Right lobe of liver (tissue), 6 donors: ENCODE results near the gene PCDH15. TPM values are rescaled to one million over a fixed set of nuclear protein-coding genes. Genes with fewer than 3 reads are reported as not detected.

Experiments
- ATAC-seq, 4 donors: fragments of 200-7000 bp; cut with Tn5 transposase; one replicate each; pipeline ENCODE4 v1.9.1; 2020; ENCODE audit warnings: mild to moderate bottlenecking in 4 of 4, moderate library complexity in 4 of 4
- DNase-seq, 3 donors: peaks; one replicate each; pipeline ENCODE4 v3.0.0-alpha.2; 2020
- H3K27ac ChIP-seq, 3 donors: fragments of 200-600 bp; one replicate each; pipeline ENCODE4 v1.8.0; 2022
- H3K27me3 ChIP-seq, 2 donors: fragments of 200-600 bp; one replicate each; pipeline ENCODE4 v1.8.0; 2022
- H3K36me3 ChIP-seq, 4 donors: fragments of 200-600 bp; sonication (generic) in 1 of 4; one replicate each; pipeline versions ENCODE4 v1.5.1 to v1.8.0; 2017 to 2022; ENCODE audit warnings: control low read depth in 1 of 4
- H3K4me1 ChIP-seq, 4 donors: fragments of 200-600 bp; sonication (generic) in 1 of 4; one replicate each; pipeline versions ENCODE4 v1.5.1 to v1.8.0; 2017 to 2022; ENCODE audit warnings: control low read depth in 1 of 4
- H3K4me3 ChIP-seq, 3 donors: fragments of 200-600 bp; one replicate each; pipeline ENCODE4 v1.8.0; 2022
- H3K9me3 ChIP-seq, 4 donors: fragments of 200-600 bp; sonication (generic) in 1 of 4; one replicate each; pipeline versions ENCODE4 v1.5.1 to v1.8.0; 2017 to 2022; ENCODE audit warnings: control low read depth in 1 of 4
- POLR2A ChIP-seq: fragments of 450-650 bp; IDR thresholded peaks from one replicate; pipeline ENCODE4 v1.6.1; 2017; ENCODE audit warnings: antibody characterized with exemption, mild to moderate bottlenecking
- WGBS: methylation state at CpG from one replicate; pipeline ENCODE4 v1.1.6; 2018; ENCODE audit warnings: low coverage, low lambda C conversion rate; ENCODE audit not compliant: insufficient coverage; ENCODE audit errors: missing lambda C conversion rate; 5-methylcytosine and 5-hydroxymethylcytosine counted together
- intact Hi-C, 2 donors: fragments of 100-400 bp; cut with DNase I; formaldehyde crosslinking; loops; one replicate each; pipeline versions ENCODE4 v1.11.2 to v1.14.1; 2022
- total RNA-seq, 6 experiments: library from RNA; depleted of rRNA in 2 of 6; stranded (reverse); fragments of >200 nt in 2 of 6; fragmentation: NEBNext Ultra II Directional in 3 of 6; extraction: Animal tissue kit (Norgen Biotek cat#: 25700) in 3 of 6; gene quantifications; one replicate each; pipeline versions ENCODE4 v1.1.0 to v1.2.4, GENCODE V29; 2016 to 2023
- TF ChIP-seq, protein P1 (sequence below), 4 donors: fragments of 200-600 bp in 3 of 4; fragments of 450-650 bp in 1 of 4; IDR thresholded peaks; one replicate each; pipeline versions ENCODE4 v1.5.1 to v1.8.0; 2016 to 2022; ENCODE audit warnings: antibody characterized with exemption in 4 of 4, mild to moderate bottlenecking in 2 of 4
- donor health status: DM: no; HTN: yes; CAD: no.
- donor health status: DM: no; HTN: no; CAD: no.
- donor health status: DM: no; HTN: no; CAD: no.
- donor health status: DM: no; HTN: yes; CAD: no.
- donor health status: DM: no; HTN: yes; CAD: no.

The PCDH15 gene
- total RNA-seq, 6 experiments from 2014 or later = not detected

DNA sequence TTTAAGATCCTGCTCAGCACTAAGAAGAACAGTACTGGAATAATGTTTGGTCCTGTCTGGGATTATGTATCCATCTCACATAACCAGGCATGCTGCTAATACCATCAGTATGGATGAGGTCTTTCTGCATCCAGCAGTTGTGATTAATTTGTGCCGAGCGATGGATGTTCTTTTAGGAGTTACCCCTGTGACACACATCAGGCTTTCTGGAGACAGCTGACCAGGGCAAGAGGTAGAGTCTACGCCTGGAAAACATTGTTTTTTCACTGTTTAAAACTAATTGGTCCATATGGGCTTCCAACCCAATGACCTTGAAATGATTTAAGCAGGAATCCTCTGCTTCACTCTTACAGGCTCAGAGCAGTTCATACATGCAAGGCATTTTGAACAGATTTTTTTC lies 603.0 kb downstream of the PCDH15 start:
- Histone ChIP-seq H3K4me1 (no peaks in the 10 kb centered on the region), H3K27me3 (no peaks in the 10 kb centered on the region), H3K36me3 (no peaks in the 10 kb centered on the region), H3K27ac (no peak overlapping the region), H3K9me3 (no peaks in the 10 kb centered on the region), H3K4me3 (no peak overlapping the region)
- ATAC-seq = no peak
- intact Hi-C loops = no loop called here
- TF ChIP-seq, protein P1, sequence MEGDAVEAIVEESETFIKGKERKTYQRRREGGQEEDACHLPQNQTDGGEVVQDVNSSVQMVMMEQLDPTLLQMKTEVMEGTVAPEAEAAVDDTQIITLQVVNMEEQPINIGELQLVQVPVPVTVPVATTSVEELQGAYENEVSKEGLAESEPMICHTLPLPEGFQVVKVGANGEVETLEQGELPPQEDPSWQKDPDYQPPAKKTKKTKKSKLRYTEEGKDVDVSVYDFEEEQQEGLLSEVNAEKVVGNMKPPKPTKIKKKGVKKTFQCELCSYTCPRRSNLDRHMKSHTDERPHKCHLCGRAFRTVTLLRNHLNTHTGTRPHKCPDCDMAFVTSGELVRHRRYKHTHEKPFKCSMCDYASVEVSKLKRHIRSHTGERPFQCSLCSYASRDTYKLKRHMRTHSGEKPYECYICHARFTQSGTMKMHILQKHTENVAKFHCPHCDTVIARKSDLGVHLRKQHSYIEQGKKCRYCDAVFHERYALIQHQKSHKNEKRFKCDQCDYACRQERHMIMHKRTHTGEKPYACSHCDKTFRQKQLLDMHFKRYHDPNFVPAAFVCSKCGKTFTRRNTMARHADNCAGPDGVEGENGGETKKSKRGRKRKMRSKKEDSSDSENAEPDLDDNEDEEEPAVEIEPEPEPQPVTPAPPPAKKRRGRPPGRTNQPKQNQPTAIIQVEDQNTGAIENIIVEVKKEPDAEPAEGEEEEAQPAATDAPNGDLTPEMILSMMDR (IDR thresholded peaks at IDR 0.05) = no peak
- no peak for TF ChIP-seq POLR2A
- no peak for DNase-seq
- 62% methylated on average over 3 of the region's 3 CpGs for WGBS

DNA sequence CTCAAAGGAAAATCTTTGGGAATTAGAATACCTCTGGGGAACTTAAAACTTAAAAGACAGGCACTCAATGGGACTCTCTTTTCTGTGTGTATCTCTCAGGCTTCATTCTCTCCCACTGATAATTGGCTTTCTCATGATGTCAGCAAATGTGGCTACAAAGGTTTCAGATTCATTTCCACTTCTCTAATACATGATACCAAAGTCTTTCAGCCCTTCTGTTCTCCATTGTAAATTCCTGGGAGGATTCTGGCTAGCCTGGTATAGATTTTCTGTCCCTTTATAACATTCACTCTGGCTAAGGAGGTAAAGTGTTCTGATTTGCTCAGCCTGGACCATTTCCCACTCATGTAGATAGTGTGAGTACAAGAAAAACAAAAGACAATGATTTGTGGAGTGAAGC lies 606.2 kb downstream of the PCDH15 start:
- Histone ChIP-seq H3K36me3 (no peaks in the 10 kb centered on the region), H3K4me1 (no peaks in the 10 kb centered on the region), H3K4me3 (no peak overlapping the region), H3K27ac (no peak overlapping the region), H3K9me3 (no peaks in the 10 kb centered on the region), H3K27me3 (no peaks in the 10 kb centered on the region)
- DNase-seq (no peak), ATAC-seq (no peak)
- TF ChIP-seq POLR2A = no peak
- TF ChIP-seq, protein P1 (IDR thresholded peaks at IDR 0.05) = no peak
- intact Hi-C loops = no loop called here

DNA sequence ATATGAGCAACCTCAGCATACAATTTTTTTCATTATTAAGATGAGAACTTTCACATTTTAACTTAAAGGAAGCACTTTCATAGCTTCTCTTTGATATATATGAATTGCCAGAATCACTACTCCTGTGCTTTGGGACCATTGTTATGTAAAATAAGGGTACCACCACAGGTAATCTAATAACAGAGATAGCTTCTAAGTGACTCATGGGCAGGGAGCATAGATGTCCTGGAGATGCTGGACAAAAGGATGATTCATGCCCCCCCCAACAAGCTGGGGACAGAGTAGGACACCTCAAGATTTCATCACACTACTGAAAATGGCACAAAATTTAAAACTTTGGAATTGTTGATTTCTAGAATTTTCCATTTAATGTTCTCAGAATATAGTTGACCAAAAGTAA lies 641.1 kb downstream of the PCDH15 start:
- H3K4me1 ChIP-seq = no peaks in the 10 kb centered on the region
- no peak overlapping the region for H3K4me3 ChIP-seq
- no peaks in the 10 kb centered on the region for H3K9me3 ChIP-seq
- ATAC-seq = no peak
- TF ChIP-seq POLR2A = no peak
- TF ChIP-seq, protein P1 (IDR thresholded peaks at IDR 0.05) = no peak
- H3K27ac ChIP-seq = no peak overlapping the region
- no peaks in the 10 kb centered on the region for H3K27me3 ChIP-seq
- intact Hi-C loops = no loop called here
- DNase-seq = no peak
- no peaks in the 10 kb centered on the region for H3K36me3 ChIP-seq

DNA sequence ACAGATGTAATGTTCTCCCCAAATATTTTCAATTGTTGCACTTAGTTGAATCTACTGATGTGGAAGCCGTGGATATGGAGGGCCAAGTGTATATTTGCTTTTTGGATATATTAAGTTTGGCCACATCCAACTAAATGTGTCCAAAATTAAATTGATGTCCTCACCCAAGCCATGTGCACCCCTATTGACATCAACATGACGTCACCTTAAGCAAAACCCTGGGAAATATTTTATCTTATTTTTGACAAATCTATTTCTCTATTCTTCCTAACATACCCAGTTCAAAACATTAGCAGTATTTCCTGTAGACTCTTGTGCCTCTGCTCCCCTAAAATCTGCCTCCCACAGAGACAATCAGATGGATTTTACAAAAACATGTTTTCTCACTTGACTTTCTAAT lies 652.5 kb downstream of the PCDH15 start:
- TF ChIP-seq, protein P1 (IDR thresholded peaks at IDR 0.05) = no peak
- no peak for ATAC-seq
- DNase-seq = no peak
- Histone ChIP-seq H3K4me3 (no peak overlapping the region), H3K27me3 (no peaks in the 10 kb centered on the region), H3K4me1 (no peaks in the 10 kb centered on the region), H3K27ac (no peak overlapping the region), H3K36me3 (no peaks in the 10 kb centered on the region), H3K9me3 (no peaks in the 10 kb centered on the region)
- intact Hi-C loops = no loop called here
- WGBS = 50% methylated on average over 2 of the region's 2 CpGs

DNA sequence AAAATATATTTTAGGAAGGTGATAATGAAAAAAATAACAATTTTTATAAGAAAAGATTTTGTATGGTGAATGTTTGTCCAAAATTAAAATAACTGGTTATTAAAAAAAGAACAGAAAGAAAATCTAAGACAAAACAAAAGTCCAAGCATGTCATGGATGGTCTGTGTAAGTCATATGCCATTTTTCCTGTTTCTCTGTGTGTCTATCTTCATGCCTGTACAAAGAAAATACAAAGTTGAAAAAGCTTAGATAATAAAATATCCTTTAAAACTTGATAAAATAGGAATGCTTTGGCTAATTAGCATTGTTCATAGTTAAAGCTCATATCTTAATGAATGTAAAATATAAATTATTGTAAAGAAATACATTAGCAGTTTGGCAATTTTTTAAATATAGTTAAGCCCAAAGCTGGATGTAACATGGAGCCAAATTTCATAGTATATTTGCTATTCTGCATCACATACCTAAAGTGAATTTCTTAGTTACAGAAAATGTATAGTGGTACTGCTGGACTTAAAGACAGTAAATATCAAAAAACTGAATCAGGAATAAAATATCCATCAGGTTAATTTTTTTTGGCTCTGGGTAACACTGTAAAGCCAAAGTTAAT lies 661.1 kb downstream of the PCDH15 start:
- intact Hi-C loops = no loop called here
- TF ChIP-seq, protein P1 (IDR thresholded peaks at IDR 0.05) = no peak
- no peaks in the 10 kb centered on the region for H3K4me1 ChIP-seq
- DNase-seq (no peak), ATAC-seq (no peak)
- no peak overlapping the region for H3K27ac ChIP-seq
- no peaks in the 10 kb centered on the region for H3K9me3 ChIP-seq
- no peak overlapping the region for H3K4me3 ChIP-seq
- H3K36me3 ChIP-seq = no peaks in the 10 kb centered on the region
- H3K27me3 ChIP-seq = no peaks in the 10 kb centered on the region
